Neutrophil (primary cell): ENCODE data around the gene NACC1.

Experiments
- H3K27ac ChIP-seq: fragments of 200-600 bp; sonication (generic); 2 replicates; pipeline ENCODE4 v1.5.1; 2016; ENCODE audit warnings: mild to moderate bottlenecking, moderate library complexity
- H3K27me3 ChIP-seq: fragments of 200-600 bp; sonication (generic); 2 replicates; pipeline ENCODE4 v1.6.0; 2016; ENCODE audit warnings: mild to moderate bottlenecking
- H3K36me3 ChIP-seq: fragments of 200-600 bp; sonication (generic); 2 replicates; pipeline ENCODE4 v1.5.1; 2017
- H3K4me1 ChIP-seq, 2 experiments: fragments of 200-600 bp in 1 of 2; sonication (generic) in 1 of 2; 1 replicate in 1 of 2; 2 replicates in 1 of 2; pipeline versions ENCODE4 v1.5.1 to v1.6.1; 2013 to 2016; ENCODE audit warnings: low read depth in 1 of 2, low read length in 1 of 2, mild to moderate bottlenecking in 1 of 2, moderate library complexity in 1 of 2; ENCODE audit not compliant: control insufficient read depth in 1 of 2, insufficient read depth in 1 of 2
- H3K4me3 ChIP-seq, 2 experiments: fragments of 200-600 bp in 1 of 2; sonication (generic) in 1 of 2; 1 replicate in 1 of 2; 2 replicates in 1 of 2; pipeline ENCODE4 v1.5.1; 2013 to 2016; ENCODE audit warnings: low read depth in 1 of 2, low read length in 1 of 2, mild to moderate bottlenecking in 1 of 2, moderate library complexity in 1 of 2
- H3K9me3 ChIP-seq: fragments of 200-600 bp; sonication (generic); 2 replicates; pipeline ENCODE4 v1.5.1; 2016
- TF ChIP-seq, protein P1 (sequence below): fragments of 200-600 bp; sonication (generic); IDR thresholded peaks from 2 replicates; pipeline ENCODE4 v1.5.1; 2016; ENCODE audit warnings: antibody characterized with exemption

Gene NACC1

DNA sequence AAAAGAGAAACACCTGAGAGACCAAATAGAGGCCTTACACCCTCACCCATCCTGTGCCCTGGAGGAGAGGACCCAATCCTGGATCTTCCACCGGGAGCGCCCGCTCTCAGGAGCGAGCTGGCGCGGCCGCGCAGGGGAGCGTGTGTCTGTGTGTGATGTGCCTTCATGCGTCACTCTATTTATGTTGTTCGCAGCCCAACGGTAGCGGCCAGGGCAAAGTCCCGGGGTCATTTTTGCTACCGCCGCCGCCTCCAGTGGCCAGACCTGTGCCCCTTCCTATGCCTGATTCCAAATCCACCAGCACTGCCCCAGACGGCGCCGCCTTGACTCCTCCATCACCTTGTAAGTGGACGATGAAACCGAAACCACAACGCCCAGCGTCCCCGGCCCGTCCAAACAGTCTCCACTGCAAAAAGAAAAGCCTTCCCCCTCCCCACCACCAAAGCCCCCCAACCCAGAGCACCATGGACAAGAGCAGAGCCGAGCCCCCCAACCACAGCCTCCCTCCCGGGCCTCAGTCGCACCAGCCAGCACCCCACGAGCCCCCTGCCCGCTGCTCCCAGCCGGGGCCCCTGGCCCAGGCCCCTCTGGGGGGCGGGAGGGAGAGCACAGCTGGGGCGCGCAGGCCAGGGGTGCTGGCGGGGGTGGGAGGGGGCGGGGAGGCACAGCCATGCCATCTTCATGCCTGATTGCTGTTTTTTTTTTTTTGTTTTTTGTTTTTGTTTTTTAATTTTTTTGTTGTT is 30.1 kb upstream of the NACC1 start:
- H3K27ac ChIP-seq: no peak overlapping the region
- TF ChIP-seq, protein P1, sequence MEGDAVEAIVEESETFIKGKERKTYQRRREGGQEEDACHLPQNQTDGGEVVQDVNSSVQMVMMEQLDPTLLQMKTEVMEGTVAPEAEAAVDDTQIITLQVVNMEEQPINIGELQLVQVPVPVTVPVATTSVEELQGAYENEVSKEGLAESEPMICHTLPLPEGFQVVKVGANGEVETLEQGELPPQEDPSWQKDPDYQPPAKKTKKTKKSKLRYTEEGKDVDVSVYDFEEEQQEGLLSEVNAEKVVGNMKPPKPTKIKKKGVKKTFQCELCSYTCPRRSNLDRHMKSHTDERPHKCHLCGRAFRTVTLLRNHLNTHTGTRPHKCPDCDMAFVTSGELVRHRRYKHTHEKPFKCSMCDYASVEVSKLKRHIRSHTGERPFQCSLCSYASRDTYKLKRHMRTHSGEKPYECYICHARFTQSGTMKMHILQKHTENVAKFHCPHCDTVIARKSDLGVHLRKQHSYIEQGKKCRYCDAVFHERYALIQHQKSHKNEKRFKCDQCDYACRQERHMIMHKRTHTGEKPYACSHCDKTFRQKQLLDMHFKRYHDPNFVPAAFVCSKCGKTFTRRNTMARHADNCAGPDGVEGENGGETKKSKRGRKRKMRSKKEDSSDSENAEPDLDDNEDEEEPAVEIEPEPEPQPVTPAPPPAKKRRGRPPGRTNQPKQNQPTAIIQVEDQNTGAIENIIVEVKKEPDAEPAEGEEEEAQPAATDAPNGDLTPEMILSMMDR: no peak
- no peaks in the 10 kb centered on the region for H3K9me3 ChIP-seq
- H3K4me1 ChIP-seq: no peaks in the 10 kb centered on the region
- H3K27me3 ChIP-seq: peaks cover 7% of the 10 kb centered on the region
- H3K4me3 ChIP-seq: no peak overlapping the region
- H3K36me3 ChIP-seq: no peaks in the 10 kb centered on the region

DNA sequence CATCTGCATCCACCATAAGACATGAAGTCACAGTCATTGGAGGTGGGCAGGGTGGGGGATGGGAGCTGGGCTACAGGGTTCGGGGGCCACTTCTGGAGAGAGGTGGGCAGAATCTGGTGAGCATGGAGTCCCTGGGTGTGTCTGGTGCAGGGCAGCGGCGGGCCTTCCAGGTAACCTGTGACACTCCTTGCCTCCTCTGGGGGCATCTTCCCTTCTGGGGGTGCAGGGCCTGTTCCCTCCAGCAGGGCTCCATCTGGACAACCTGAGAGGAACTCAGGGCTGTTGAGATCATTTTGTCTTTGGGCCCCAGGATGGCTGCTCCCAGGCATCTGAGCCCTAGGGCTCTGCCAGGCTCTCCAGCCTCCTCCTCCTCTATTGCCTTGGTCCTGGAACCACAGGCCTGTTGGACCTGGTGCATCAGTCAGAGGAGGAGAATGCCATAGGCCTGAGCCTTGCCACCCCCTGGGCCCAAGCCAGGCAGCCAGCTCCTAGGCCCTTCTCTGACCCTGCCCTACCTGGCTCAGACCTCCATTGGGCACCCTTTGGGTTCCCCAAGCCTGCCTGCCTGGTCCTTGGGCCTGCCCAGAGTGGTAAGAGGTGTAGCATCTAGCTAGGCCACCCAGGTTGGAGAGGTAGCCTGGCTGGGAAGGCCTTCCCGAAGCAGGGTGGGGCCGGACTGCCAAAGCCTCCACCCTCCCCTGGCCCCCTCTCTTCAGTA is 28.8 kb upstream of the NACC1 start:
- Histone ChIP-seq H3K4me3 (no peak overlapping the region), H3K9me3 (no peaks in the 10 kb centered on the region), H3K27me3 (peaks cover 7% of the 10 kb centered on the region), H3K4me1 (peaks cover 7 to 8% of the 10 kb centered on the region in 2 experiments), H3K27ac (no peak overlapping the region), H3K36me3 (no peaks in the 10 kb centered on the region)
- TF ChIP-seq, protein P1: no peak

DNA sequence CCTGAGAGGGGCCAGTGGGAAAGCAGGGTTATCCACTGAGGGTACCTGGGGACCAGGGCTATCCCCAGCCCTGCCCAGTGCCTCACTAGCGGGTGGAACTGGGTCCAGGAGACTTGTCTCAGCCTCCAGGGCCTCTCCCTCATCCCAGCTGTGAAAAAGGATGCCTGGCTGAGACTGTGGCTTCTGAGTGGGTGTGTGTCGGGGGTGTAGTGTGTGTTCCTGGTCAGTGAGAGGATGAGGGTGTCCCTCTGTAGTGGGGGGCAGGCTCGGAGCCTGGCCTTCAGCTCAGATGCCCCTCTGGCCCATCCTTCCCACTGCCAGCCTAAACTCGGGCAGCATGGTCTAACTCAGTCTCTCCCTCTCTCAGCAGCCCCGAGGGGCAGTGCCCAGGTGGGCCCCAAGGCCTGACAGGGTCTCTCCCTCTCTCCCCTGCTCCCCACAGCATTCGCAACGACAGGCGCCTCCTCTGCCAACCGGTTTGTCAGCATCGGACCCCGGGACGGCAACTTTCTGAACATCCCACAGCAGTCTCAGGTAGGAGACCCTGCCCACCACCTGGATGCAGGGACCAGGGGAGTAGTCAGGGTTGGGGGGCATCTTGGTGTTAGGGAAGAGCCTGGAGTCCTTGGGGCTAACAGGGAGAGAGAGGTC is 28.1 kb upstream of the NACC1 start:
- H3K27ac ChIP-seq: no peak overlapping the region
- no peaks in the 10 kb centered on the region for H3K9me3 ChIP-seq
- TF ChIP-seq, protein P1: no peak
- peaks cover 13 to 14% of the 10 kb centered on the region in 2 experiments for H3K4me1 ChIP-seq
- H3K36me3 ChIP-seq: no peaks in the 10 kb centered on the region
- H3K27me3 ChIP-seq: peaks cover 7% of the 10 kb centered on the region
- H3K4me3 ChIP-seq: no peak overlapping the region

DNA sequence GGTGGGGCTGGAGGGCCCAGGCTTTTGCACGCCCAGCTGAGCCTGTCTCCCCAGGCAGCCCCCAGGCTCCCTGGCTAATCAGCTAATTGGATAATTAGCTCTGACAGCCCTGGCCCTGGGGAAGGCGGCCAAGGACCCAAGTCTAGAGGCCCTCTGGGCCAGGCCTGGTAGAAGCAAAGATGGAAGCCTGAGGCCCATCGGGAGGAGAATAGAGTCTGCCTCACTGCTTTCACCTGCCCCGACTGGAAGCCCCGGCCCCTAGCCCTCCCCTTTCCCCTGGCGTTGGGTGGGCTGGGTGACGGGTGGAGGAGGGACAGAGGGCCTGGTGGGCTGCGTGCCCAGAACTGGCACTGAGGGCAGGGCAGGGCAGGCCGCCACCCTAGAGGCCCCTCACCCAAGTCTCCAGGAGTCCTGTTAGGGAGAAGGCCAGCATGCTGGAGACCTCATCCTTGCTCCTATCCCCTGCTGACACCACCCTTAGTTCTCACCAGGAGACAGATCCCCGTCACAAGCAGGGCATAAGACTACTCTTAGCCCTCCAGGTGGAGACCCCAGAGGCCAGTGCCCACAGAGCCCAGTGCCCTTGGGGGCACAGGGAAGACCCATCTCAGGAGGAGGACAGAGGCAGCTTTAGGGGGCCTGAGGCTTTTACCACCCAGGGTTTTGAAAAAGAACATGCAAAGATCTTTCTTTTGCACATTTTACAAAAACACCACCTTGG is 27.4 kb upstream of the NACC1 start:
- Histone ChIP-seq H3K27ac (no peak overlapping the region), H3K4me1 (peaks cover 18 to 21% of the 10 kb centered on the region in 2 experiments)
- TF ChIP-seq, protein P1: no peak

DNA sequence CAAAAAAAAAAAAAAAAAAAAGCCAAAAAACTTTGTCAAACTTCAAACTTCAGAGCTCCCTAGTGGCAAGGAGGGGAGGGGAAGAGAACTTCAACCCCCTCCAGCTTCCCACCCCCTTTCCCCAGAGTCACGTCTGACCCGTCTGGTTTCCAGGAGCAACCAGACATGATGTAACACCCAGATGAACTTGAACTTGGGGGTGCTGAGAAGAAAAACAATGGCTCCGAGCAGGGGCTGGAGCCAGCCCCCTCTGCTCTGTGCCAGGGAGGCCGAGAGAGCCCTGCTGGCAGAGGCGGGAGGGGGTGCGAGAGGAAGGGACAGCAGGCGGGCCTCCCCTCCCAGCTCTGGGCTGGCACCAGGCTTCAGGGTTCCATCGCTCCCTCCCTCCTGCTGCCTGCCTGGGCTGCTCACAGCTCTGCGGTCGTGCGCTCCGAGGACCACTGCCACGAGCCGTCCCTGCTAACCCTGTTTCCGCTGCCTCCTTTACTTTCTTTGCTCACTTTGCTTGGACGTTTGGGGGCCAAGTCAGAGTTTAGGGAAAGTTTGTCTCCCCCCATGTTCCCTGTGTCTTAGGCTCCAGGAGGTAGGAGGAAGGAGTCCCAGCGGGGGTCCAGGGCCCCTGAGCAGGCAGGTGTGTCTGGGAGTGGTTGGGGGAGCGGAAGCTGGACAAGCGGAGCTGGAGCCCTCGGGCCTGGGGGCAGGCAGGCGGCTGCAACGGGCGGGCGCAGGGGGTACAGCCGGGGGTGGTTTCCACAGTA is 26.5 kb upstream of the NACC1 start:
- Histone ChIP-seq H3K4me1 (peaks cover 24 to 30% of the 10 kb centered on the region in 2 experiments), H3K27ac (no peak overlapping the region), H3K27me3 (peaks cover 7% of the 10 kb centered on the region), H3K4me3 (no peak overlapping the region), H3K36me3 (no peaks in the 10 kb centered on the region), H3K9me3 (no peaks in the 10 kb centered on the region)
- TF ChIP-seq, protein P1: no peak

More for the DNA sequence above, 27.4 kb upstream of the NACC1 start:
- no peak overlapping the region for H3K4me3 ChIP-seq
- H3K36me3 ChIP-seq: no peaks in the 10 kb centered on the region
- H3K9me3 ChIP-seq: no peaks in the 10 kb centered on the region
- peaks cover 7% of the 10 kb centered on the region for H3K27me3 ChIP-seq
